NCI-H2227 (cell line): ENCODE measurements around the gene GOLGA8A.
"Not testable (repeated sequence)": the region's sequence is repeated elsewhere in the genome, so short reads cannot be mapped to it uniquely, and the experiment has no call there.

Source experiments
- DNase-seq: peaks from one replicate; lab custom pipeline; 2025; ENCODE audit not compliant: unreplicated experiment; lab: John Stamatoyannopoulos, UW

Gene GOLGA8A, protein sequence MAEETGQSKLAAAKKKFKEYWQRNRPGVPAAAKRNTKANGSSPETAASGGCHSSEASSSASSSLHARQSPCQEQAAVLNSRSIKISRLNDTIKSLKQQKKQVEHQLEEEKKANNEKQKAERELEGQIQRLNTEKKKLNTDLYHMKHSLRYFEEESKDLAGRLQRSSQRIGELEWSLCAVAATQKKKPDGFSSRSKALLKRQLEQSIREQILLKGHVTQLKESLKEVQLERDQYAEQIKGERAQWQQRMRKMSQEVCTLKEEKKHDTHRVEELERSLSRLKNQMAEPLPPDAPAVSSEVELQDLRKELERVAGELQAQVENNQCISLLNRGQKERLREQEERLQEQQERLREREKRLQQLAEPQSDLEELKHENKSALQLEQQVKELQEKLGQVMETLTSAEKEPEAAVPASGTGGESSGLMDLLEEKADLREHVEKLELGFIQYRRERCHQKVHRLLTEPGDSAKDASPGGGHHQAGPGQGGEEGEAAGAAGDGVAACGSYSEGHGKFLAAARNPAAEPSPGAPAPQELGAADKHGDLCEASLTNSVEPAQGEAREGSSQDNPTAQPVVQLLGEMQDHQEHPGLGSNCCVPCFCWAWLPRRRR

DNA sequence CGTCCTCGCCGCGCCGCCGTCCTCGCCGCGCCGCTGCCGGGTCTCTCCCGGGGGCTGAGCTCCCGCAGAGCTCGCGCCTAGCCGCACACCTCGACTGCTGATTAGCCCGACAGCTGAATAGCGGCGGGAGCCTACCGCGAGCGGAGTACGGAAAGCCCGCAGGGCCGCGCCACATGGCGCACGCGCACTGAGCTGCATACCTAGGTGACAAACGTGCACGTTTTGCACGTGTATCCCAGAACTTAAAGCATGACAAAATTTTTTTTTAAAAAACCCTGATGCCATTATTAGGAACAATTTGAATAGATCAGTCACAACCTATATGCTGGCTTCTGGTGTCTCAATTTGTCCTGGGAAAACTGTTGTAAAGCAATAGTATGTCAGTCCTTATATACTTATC, at the start of gene GOLGA8A:
GOLGA8A (minus strand) TSS at position 122 of the 400 bp plus-strand sequence. CDS start 48,117 bp downstream, outside the sequence.
- DNase-seq, result peak; percentile 83

DNA sequence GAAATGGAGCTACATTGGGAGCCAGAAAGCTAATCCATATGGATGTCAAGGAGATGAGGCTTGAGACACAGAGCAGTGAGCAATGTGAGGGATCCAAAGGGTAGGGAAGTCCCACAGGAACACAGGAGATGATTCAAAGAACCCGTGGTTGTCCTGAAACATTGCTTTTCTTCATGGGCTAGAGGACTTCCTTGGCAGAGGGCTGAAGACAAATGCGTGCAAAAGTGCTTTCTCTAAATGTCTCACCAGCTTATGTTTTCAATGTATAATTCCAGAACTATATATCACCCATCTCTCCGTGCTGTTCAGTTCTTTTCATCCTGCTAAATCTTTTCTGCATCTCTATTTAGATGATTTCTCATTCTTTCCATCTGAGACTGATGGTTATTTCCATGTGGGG, 46.0 kb upstream of the GOLGA8A start:
- no peak for DNase-seq

DNA sequence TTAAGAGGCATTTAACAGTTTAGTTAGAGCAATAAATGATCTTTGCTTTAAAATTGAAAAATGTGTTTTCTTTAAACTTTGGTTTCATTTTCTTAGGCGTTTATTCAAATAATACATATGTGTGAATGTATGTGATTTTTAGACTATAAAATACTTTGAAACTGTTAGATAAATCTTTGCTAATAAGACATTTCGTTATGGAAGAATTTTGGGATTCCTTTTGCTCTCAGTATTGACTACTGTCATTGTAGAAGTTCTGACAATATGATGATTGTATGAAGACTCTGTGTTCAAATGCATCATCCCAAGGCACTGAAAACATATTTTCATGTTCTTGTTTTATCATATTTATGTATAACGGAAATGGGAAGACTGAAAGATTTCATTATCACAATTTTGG, 43.8 kb upstream of the GOLGA8A start:
- no peak for DNase-seq

DNA sequence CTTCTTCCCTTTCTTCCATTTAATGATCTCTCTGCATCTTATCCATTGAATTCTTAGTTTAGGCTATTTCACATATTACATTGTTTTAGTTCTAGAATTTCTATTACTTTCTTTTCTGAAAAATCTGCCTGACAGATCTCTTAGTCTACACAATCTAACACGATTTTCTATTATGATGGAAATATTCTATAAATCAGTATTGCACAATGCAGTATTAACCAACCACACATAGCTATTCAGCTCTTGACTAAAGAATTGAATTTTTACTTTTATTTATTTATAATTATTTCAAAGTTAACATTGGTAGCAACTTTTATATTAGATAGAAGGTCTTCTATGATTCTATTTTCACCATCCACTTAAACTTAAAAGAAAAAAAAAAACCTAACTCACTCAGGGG, 36.2 kb upstream of the GOLGA8A start:
- DNase-seq, result no peak

DNA sequence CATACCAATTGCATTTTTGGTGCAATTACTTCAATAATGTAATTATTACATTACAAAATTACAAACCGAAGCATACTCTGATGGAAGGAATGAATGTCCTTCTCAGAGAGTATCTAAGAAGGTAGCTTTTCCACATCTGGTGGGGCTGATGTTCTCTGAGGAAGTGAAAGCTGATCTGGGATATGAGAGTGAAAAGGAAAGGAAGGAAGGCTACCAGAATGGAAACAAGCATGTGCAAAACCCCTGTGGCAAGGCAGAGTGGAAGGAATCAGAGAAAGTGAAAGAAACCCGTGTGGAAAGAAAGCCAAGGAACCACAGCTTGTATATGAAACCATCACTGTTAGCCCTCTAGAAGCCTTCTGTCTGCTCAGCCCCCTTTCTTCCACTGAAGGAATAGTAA, 35.3 kb upstream of the GOLGA8A start:
- DNase-seq, result no peak

DNA sequence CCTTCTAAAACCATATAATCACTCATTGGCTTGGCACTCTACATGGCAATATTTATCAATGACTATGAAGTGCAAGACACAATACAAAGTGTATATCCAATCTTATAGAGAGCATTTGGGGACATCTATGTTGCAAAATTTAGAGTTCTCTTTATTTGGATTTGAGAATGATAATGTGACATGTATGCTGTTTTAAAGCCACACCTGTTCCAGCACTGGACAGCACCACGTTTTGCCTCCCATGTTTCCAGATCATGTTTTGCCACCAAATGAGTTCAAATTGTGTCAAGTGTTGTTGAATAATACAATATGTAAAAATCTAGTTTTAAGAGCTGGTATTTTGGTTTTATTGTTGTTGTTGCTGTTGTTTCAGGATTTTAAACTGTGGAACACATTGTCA, 33.3 kb upstream of the GOLGA8A start:
- DNase-seq, result no peak

DNA sequence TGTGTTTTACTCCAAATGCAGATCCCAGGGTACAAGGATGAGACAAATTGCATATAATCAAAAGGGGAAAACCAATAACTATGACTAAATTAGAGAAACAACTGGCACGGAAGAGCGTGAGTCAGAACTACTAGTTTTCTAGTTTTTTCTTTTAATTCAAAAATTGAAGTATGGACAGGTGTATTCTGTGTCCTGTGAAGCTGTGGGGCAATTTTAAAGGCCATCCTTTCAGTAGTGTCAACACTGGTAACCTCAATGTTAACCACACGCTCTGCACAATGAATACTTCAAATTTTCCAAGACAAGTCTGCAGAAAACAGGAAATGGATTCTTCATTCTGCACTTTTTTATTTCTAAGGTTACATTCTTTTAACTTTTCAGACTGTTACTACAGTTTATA, 32.5 kb upstream of the GOLGA8A start:
- DNase-seq, result no peak

DNA sequence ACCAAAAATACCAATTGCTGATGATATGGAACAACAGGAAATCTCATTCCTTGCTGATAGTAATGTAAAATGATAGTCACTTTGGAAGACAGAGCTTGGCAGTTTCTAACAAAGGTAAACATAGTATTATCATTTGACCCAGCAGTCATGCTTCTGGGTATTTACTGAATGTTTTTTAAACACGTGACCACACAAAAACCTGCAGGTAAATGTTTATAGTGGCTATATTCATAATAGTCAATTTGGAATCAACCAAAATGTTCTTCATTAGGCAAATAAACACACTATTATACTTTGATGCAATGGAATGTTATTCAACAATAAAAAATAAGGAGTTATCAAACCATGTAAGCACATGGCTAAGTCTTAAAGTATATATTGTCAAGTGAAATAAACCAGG, 24.1 kb upstream of the GOLGA8A start:
- no peak for DNase-seq

DNA sequence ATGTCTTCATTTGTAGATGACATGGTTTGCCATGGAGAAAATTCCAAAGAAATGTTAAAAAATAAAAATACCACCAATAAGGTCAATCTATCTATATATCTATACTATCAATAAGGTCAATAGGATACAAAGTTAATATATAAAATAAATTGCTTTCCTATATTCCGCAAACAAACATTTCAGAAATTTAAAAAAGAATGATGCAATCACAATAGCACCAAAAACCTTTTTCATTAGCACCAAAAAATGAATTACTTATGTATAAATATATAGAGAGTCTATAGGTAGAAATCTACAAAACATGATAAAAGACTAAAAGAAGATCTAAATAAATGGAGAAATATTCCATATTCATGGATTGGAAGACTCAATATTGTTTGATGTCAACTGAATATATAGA, 22.8 kb upstream of the GOLGA8A start:
- no peak for DNase-seq

DNA sequence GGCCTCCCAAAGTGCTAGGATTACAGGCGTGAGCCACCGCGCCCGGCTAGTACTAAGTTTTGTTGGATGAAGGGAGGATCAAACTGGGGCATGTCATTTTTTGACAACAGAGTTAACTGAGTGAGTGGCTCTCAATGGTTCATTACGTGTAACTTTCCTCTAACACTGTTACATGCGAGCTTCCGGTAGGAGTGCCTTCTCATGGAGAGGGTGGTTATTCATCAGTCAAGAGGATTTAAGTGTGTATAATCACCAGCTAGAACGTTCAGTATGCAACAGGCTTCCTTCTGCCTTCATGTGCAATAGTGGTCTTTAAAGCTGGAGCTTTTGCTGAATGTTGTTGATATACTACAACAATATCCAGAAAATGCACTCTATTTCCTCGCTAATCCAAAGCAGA, 19.1 kb upstream of the GOLGA8A start:
- DNase-seq, result no peak

DNA sequence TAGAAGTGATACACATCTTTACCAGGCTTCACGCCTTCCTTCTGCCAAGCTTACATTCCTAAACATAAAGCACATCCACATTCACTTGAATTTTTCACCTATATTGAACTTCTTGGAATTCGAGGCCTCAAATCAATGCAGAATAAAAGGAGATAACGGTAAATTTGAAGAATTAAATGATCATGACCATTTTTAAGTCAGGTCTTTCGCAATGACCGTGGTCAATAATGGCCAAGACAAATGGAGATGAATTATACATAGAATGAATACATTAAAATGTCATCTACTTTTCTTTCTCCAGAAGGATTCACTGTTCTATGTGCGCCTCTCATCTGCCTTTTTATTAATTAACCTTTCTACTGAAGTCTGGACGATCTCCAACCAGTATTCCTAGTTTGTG, 5.3 kb upstream of the GOLGA8A start:
- DNase-seq, result no peak

DNA sequence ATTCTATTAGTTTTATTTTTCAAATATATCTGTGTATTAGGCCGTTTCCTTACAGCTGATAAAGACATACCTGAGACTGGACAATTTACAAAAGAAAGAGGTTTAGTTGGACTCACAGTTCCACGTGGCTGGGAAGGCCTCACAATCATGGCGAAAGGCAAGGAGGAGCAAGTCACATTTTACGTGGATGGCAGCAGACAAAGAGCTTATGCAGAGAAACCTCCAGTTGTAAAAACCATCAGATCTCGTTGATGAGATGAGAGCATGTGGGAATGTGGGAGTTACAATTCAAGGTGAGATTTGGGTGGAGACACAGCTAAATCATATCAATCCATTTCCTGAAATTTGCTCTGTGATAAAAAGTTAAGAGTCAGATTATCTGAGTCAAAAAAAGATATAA, 2.3 kb upstream of the GOLGA8A start:
- no peak for DNase-seq

DNA sequence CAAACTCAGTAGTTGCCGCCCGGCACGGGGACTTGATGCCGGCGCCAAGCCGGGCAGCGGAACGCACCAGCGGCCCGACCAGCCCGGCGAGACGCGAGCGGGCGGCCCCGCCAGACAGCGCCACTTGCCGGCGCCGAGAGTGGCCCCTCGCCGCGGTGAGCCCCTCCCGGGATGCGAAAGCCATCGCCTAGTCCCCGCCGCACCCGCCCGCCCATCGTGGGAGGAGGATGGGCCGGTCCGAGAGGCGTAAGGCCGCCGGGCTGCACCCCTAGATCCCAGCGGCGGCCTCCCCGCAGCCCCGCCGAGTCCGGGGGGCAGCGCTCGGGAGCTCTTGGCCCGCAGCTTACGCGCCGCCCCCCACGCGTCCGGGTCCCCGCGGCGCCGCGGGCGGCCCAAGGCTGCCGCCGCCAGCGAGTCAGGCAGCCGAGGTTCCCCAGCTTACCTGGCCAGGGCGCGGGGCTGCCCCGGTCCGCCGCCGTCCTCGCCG, 609 bp downstream of the GOLGA8A start:
- peak; percentile 47 for DNase-seq

DNA sequence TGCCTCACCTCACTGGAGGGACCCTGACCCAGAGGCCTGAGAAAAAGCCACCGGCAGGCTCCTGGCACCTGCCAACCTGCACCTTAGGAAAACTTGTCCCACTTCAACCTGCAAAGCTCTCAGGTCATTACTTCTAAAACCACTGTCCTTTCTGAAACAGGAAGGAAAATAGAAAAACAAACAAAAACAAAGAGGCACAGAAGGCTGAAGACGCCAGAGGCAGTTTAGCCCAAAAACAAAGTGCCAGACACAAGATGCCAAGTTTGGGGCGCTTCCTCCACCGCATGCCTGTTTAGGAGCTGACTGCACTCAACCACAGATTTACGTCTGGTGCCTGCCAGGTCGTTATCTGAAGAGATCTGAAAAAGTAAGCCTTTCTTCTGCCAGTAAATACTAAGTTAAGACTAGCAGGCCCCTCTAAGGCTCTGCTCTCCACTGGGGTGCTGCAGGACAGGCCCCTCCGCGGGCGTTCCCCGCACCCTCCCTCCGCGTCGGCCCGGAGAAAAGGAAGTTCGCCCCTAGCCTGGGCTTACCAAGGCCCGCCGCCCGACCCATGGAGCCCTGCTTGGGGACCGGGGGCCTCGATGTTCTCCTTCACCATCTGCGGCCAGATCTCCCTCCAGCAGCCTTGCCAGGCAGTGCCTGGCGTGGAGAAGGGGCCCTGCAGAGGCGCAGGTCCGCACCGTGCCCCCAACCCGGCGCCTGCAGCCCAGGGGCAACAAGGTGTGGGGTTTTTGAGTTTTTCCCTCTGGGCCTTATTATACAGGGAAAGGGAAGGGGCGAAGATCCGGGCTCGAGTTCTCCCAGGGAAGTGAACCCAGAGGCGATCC, 1.3 kb downstream of the GOLGA8A start:
- DNase-seq, result no peak

DNA sequence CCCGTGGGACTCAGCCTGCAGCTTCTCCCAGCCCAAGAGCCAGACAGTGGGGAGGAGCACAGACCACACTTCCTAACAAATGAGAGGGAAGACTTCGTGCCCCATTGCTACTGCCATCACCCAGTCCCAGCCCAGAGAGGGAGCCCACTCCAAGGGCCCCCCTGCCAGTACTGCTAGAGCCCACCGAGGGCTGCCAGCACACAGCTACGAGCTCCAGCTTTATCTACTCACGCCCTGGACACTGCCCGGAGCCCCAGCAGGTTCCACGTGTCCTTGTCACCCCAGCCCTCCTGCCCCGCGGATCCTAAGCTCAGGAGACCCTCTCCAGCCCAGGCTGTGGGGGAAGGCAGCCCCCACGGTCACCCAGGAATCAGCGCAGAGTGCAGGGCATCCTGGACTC, 1.9 kb downstream of the GOLGA8A start:
- DNase-seq, result no peak

DNA sequence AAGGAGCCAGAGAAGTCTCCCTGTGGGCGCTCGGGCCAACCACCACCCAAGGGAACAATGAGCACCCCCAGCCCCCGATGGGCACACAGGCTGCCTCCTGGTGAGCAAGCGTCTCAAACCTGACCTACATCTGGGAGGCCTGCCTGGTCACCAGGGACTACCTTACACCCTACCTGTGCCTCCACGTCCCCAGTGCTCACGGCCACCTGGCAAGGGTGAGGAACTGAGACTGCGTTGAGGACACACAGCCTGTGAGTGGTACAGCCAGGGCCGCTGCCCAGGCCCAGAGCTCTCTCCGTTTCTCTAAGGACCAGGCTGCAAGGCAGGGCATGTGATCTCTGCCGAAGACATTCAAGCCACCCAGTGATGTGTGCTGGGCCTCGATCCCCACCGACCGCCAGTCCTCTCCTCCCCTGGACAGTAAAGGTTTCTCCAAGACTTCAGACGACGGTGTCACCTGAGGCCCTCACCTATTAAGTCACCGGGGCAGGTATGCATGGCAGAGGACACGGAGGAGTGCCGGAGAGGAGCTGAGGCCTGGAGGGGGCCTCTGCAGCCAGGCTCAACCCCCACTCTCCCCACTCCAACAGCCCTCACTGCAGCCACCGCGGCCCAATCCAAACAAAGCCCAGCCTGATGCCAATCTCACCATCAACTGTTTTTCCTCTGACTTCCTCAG, 2.8 kb downstream of the GOLGA8A start:
- no peak for DNase-seq

DNA sequence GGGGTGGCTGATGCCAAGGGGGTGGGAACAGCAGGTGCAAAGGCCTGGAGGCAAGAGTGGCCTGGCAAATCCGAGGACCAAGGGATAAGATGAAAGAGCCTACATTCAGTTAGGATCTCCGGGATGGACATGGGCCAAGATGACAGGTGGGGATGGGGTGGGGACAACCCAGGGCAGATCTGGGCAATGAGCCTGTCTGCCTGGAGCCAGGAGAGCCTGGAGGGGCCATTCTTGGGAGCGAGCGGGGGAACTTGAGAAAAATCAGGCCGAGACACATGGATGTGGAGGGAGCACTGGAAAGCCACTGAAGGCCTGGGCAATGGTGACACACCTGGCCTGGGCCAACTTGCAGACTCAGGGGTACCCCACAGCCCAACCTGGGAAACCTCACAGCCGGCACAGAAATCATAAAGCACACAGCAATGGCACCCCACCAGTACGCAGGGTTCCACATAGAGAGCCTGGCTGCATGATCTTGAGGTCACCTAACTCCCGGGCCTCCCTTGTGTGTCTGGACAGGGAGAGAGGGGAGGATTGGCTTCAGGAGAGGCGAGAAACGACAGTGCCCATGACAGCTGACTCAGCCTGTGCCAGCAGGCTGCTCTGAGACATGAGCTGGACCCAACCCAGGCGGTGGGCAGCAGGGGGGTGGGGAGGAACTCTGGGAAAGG, 3.5 kb downstream of the GOLGA8A start:
- not testable (repeated sequence) for DNase-seq

DNA sequence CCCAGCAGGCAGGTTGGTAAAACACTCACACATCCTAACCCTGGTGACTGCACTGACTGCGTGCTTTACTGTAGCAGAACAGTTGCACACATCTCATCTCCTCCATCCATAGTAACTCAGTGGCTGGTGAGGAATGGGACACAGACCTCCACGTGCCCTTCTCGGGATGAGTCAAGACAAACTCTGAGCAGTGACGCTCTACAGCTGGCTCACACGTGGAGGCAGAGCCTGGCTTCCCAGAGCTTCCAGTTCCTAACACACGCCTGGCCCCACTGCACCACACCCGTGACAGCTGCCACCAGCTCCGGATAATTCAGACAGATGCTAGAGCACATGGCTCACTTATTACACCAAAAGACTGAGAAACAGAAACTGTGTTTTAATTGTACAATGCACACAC, 7.0 kb downstream of the GOLGA8A start:
- DNase-seq, result not testable (repeated sequence)

DNA sequence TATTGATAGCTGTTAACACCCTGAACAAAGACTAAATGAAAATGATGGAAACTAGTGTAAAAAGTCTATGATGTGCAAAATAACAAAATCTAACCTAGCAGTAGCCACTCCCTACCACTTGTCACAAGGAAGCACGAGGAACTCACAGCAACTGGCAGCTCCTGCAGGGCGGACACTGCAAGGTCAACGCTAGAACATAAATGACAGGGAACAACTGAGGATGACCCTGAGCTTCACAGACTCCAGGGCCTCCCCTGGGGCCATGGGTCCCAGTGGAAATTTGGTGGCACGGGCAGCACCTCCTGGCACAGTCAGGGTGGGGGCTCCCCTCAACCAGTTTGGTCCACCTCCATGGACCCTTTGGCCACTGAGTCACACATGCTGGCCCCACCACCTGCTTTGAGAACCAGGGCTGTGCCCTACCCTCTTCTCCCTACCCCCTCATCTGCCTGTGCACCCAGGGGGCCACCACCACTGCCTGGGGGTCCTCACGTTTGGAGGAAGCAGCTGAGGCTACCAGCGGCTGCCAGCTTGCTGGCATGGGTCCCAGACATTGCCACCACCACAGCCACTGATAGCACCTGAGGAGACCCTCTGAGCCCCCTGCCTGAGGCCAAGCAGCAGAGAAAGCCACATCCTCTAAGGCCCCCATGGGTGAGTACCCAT, 14.1 kb downstream of the GOLGA8A start:
- DNase-seq, result not testable (repeated sequence)

DNA sequence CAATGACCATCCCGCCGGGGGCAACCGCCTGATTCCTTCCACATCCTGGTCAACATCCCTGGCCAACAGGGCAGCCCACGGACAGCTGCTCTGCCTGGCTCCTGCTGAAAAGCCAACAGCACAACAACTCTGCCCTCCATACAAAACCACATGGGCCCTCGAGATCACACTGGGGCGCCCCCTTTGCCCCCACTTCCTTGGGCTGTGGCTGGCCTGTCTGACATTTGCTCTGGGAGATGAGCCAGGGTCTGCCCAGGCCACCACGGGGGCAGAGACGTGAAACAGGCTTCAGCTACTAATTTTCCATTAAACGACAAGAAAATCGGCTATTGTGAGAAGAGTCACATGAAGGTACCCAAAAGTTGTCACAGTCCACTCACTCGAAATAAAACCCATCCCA, 16.7 kb downstream of the GOLGA8A start:
- not testable (repeated sequence) for DNase-seq
